Renal pelvis (tissue), 4 donors: Measurements from ENCODE around the gene ABI3BP. TPM values are rescaled to one million over a fixed set of nuclear protein-coding genes. Genes with fewer than 3 reads are reported as not detected.

ENCODE experiments used
- DNase-seq: peaks from one replicate; pipeline ENCODE4 v3.0.0-alpha.2; 2013
- polyA plus RNA-seq, 3 donors: library from polyadenylated mRNA; unstranded; fragments of 120-200 nt; gene quantifications; one replicate each; pipeline ENCODE4 v1.2.1, GENCODE V29; 2013; ENCODE audit not compliant: insufficient read length in 3 of 3

The ABI3BP gene
- polyA plus RNA-seq, 3 donors: 13.5 to 26.7 (median 15.1) TPM

DNA sequence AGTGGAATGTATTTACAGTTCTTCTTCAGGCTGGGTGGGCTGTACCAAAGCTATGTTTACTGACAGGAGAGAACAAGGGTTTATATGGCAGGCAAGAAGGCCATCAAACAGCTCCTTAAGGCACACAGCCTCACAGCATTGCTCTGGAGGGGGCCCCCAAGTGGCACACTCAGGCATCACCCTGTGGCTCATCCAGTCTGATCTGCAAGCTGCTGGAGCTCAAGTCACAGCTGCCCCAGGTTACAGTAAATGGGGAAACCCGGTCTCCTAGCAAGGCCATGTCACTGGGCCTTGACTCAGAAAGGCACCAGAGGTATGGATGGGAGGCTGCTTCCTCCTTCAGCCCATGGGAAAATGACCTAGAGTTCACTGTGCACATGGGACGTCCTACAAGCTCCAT lies 216.5 kb downstream of the ABI3BP start:
- DNase-seq: no peak

DNA sequence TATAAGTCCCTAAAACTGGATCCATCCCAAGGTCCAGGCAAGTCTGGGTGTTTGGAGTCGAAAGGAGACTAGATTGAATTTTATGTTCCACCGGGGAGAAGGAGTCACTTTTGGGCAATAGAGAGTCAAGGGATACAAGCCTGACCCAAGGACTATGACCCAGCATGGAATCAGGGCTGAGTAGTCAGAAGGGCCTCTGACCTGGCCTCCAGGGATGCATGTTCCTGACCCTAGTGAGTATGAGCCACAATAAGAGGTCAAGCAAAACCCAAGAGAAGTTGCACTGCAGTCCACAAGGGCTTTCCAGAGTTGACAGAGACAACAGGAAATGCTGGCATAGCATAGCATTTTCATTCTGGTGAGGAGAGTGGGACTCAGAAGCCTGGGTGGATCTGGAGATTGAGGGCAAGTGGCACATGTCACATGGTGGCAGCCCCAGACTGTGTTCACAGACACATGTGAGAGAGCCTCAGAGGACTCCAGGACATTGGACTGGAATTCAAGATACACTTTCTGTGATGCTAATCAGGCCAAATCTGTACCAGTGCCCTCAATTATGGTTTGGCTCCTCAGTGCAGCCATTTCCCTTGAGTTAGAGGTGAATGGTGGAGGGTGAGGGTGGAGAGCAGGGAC lies 217.0 kb downstream of the ABI3BP start:
- no peak for DNase-seq

- DNase-seq: no peak
Measured at GRCh38 chr3:100775669-100776068, 217.6 kb downstream of the ABI3BP start.

DNA sequence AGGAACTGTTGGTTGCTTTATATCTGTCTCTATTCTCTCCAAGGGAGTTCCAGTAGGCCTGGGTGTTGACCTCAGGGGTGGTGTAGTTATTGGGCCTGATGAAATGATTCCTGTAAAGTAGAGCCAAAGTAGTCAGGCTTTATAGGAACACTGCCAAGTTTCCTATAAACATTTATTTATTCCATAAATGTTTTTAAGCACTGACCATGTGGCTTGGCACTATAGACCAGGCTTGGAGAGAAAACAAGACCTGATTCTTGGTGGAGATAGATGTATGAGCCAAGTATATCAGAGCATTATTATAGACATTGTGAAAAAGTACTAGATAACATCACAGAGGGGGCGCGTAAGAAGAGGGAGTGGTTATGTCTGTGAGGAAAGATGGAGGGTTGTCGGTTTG lies 218.0 kb downstream of the ABI3BP start:
- no peak for DNase-seq

GRCh38 chr3:100769693-100770092 lies 223.5 kb downstream of the ABI3BP start:
- DNase-seq: no peak

DNA sequence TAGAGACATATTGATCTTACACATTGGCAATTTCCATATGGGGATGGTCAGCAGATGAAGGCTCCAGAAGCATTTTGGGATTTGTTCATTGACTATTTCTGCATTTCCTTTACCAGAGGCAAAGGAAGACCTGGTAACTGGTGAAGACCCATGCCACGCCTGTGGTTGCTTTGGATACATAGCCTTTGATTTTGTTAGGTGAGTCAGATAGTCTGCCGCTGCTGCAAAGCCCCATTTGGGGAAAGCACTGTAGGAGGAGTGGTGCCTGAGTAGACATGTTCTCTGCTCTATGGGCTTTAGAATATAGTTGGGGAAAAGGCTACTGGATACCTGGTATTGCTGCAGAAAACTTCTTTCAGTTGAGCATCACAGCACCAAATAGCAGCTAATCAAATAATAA lies 227.2 kb downstream of the ABI3BP start:
- DNase-seq: no peak

DNA sequence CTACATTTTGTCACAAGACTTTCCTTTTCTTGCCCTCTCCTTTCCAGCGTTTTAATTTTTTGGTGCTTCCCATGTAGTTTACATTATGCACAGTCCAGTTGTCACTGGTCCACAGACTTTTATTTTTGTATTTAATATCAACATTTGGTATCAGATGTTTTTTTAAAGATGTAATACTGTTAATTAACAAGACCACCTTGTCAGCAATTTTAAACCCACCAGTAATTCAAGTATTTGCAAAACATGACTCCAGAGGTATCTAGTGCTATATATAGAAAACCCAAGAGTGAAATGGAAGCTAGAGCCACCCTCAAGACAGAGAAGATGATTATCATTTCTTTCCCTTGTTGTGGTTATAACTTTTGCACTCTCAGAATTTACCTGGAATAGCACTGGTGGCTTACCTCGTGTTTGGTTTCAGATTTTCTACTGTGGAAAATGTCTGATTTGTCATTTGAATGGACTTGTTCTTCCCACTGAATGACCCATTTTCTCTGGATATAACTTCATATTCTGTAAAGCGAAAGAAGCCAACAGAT lies 227.7 kb downstream of the ABI3BP start:
- no peak for DNase-seq

- no peak for DNase-seq
Measured at GRCh38 chr3:100761951-100762350, 231.3 kb downstream of the ABI3BP start.

GRCh38 chr3:100761211-100761942 lies 231.8 kb downstream of the ABI3BP start:
- no peak for DNase-seq

GRCh38 chr3:100760377-100760776 lies 232.8 kb downstream of the ABI3BP start:
- DNase-seq: no peak

GRCh38 chr3:100759950-100760349 lies 233.3 kb downstream of the ABI3BP start:
- no peak for DNase-seq

DNA sequence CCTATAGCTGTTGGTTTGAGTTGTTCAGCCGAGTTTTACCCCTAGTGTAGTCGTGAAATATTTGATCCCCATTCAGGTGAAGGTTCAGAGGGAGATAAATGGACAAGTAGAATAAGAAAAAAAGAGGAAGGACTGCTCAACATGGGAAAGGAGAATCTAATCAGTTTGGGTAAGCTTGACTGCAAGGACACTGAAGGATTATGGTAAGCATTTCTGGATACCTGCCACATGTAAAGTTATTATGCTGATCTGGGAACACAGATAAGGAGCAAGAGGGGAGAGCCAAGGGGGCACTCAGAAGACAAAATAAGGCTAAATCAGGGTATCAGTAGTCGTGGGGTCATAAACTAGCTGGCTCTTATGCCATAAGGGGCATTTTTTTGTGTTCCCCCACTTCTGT lies 234.1 kb downstream of the ABI3BP start:
- DNase-seq: no peak

- no peak for DNase-seq
Measured at GRCh38 chr3:100756441-100756840, 236.8 kb downstream of the ABI3BP start.

DNA sequence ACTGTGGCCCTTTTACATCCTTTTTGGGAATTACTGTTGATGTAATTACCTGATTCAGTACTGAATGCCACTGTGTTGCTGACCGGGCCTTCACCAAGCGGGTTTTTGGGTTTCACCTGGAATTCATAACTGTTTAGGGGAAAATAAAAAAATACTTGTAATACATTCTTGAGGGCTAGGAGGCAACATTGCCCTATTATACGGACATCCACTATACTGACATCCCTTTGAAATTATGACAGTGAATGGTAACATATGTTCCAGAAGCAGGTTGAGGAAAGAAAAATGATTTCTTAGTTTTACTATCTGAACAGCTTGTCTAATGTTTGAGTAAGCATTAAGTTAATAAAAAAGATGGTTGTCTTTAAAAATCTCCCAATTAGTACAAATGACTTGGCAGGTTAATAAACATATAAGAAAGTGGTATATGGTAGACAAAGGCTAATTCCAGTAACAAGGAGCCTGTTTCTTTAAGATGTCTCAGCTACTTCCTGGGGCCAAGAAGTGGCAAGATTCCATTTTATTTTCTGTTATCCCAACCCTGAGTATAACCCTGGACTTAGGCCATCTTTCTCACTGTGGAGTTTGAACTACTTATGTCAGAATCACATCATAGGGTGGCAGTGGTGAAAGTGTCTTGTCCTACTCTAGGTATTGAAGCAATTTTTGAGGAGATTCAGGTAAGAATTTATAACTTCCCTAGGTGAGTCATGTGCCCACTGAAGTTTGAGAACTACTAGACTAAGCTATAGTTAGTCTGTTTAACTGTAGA lies 238.5 kb downstream of the ABI3BP start:
- DNase-seq: no peak

DNA sequence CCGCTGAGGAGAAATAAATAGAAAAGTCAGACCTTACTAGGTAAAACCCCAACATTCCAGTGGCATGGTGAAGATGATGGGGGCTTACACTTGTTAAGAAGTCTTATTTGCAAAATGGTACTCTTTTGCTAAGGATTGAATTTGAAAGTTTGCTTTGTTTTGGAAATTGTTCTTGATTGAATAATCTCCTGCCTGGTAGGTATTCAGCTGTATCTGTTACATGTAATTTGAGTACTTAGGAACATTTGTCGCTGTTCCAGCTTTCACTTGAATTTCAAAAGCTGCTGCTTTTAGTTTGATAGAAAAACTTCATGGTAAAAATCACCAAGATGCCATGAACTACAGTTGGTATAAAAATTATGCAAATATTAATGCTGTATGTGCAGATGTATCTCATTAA lies 239.4 kb downstream of the ABI3BP start:
- no peak for DNase-seq

- DNase-seq: no peak
Measured at GRCh38 chr3:100748967-100749366, 244.3 kb downstream of the ABI3BP start.

DNA sequence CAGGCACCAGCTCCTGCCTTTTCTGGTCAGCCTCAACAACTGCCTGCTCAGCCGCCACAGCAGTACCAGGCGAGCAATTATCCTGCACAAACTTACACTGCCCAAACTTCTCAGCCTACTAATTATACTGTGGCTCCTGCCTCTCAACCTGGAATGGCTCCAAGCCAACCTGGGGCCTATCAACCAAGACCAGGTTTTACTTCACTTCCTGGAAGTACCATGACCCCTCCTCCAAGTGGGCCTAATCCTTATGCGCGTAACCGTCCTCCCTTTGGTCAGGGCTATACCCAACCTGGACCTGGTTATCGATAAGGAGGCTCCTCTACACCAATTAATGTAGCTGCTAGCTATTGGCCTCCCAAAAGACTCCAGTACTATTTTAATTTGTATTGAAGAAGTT lies 245.0 kb downstream of the ABI3BP start:
- no peak for DNase-seq

- DNase-seq: no peak
Measured at GRCh38 chr3:100746092-100746491, 247.1 kb downstream of the ABI3BP start.

DNA sequence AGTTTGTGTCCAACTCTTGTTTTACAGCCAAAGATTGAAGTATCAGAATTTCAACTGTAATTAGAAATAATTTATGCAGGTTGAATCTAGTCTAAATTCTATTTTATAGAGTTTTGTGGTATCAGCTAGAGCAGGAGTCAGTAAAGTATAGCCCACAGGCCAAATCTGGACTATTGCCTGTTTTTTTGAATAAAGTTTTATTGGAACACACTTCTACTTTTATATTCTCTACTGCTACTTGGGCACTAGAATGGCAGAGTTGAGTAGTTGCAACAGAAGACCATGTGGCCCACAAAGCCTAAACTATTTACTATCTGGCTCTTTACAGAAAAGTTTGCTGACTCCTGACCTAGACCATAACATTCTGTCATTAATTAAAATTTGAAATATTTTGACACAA lies 247.6 kb downstream of the ABI3BP start:
- no peak for DNase-seq

DNA sequence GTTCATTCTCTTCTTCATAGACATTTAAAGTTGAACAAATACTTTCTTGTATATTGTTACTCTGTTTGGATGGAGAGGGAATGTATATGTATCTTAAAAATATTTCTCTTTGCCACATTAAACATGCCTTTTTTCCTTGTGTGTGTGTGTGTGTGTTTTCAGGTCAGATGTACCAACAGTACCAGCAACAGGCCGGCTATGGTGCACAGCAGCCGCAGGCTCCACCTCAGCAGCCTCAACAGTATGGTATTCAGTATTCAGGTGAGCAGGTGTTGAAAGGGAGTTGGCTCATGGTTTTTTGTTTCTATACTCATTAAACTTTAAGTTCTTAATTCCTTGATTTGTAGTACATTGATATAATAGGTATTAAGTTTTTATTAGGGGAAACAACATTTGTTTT lies 248.6 kb downstream of the ABI3BP start:
- DNase-seq: no peak

GRCh38 chr3:100743535-100743934 lies 249.7 kb downstream of the ABI3BP start:
- no peak for DNase-seq

GRCh38 chr3:100740207-100740606 lies 253.0 kb downstream of the ABI3BP start:
- DNase-seq: no peak

GRCh38 chr3:100737334-100737733 lies 255.9 kb downstream of the ABI3BP start:
- DNase-seq: no peak
